K562 (cell line): ENCODE measurements around the gene ZNF740. TPM values are rescaled to one million over a fixed set of nuclear protein-coding genes. Genes with fewer than 3 reads are reported as not detected.

Experiments used
- ATAC-seq: fragments of 200-7000 bp; cut with Tn5 transposase; 3 replicates; pipeline ENCODE4 v1.9.1; 2020; ENCODE audit warnings: moderate library complexity
- BruUV-seq: library from RNA; stranded (reverse); fragments of 400-500 nt; replicated peaks from 2 replicates; lab custom pipeline; 2021; lab: Mats Ljungman, UMichigan
- CTCF ChIA-PET: fragments of 300-600 bp; formaldehyde crosslinking; extraction: SDS; loops from one replicate; lab custom pipeline; 2021; ENCODE audit warnings: low intra/inter-chr PET ratio; lab: Yijun Ruan, JAX
- POLR2A ChIA-PET: fragments of 300-600, 350-650 bp; sonication (Branson Sonifier 250); formaldehyde crosslinking; extraction: SDS; loops from one replicate; lab custom pipeline; 2021; ENCODE audit warnings: antibody characterized with exemption, inconsistent platforms; lab: Yijun Ruan, JAX
- DNase-seq, 4 experiments: peaks; one replicate each; pipeline versions ENCODE4 v3.0.0 to v3.0.0-alpha.2; 2011 to 2018; ENCODE audit warnings: low spot score in 3 of 4, mixed read lengths in 3 of 4; ENCODE audit errors: extremely low read depth in 1 of 4
- FAIRE-seq: peaks from 2 replicates; lab custom pipeline; 2011; peaks lifted over from hg19 to GRCh38; lab: Jason Lieb, UNC
- H2AFZ ChIP-seq: 2 replicates; pipeline ENCODE4 v1.6.0; 2011; ENCODE audit warnings: low read depth, low read length, control low read depth, inconsistent platforms
- H3K27ac ChIP-seq: fragments of 200-600 bp; 3 replicates; pipeline ENCODE4 v1.8.0; 2011; ENCODE audit warnings: low read depth, mild to moderate bottlenecking, control low read depth, inconsistent platforms, low read length, moderate library complexity, mixed read lengths; ENCODE audit errors: extremely low read depth
- H3K27me3 ChIP-seq, 2 experiments: fragments of 300-600 bp in 1 of 2; 2 replicates in 1 of 2; 3 replicates in 1 of 2; pipeline versions ENCODE4 v1.6.0 to v1.8.0; 2011; ENCODE audit warnings: inconsistent platforms in 2 of 2, low read length in 2 of 2, mild to moderate bottlenecking in 1 of 2, mixed read lengths in 1 of 2, moderate library complexity in 1 of 2; ENCODE audit not compliant: control insufficient read depth in 2 of 2, insufficient read depth in 2 of 2
- H3K36me3 ChIP-seq: fragments of 300-600 bp; 3 replicates; pipeline ENCODE4 v1.8.0; 2011; ENCODE audit warnings: mild to moderate bottlenecking, low read length, inconsistent platforms; ENCODE audit not compliant: control insufficient read depth, insufficient read depth
- H3K4me1 ChIP-seq, 2 experiments: fragments of 200-600 bp in 1 of 2; replicated peaks in 1 of 2; 2 replicates in 1 of 2; 3 replicates in 1 of 2; pipeline versions ENCODE4 v1.5.1 to v1.8.0; 2011; ENCODE audit warnings: inconsistent platforms in 2 of 2, low read length in 2 of 2, mild to moderate bottlenecking in 1 of 2, mixed read lengths in 1 of 2, moderate library complexity in 1 of 2; ENCODE audit not compliant: control insufficient read depth in 2 of 2, insufficient read depth in 2 of 2
- H3K4me2 ChIP-seq: 2 replicates; pipeline ENCODE4 v1.6.1; 2011; ENCODE audit warnings: low read length, control low read depth, inconsistent platforms, mixed read lengths; ENCODE audit not compliant: insufficient read depth
- H3K4me3 ChIP-seq: fragments of 200-600 bp; sonication (generic), shearing (Covaris generic); 2 replicates; pipeline ENCODE4 v1.5.1; 2016; ENCODE audit warnings: control low read depth, inconsistent platforms
- H3K79me2 ChIP-seq: fragments of 200-600 bp; 3 replicates; pipeline ENCODE4 v1.8.0; 2011; ENCODE audit warnings: low read length, inconsistent platforms; ENCODE audit not compliant: control insufficient read depth, insufficient read depth
- H3K9ac ChIP-seq, 2 experiments: 2 replicates each; pipeline versions ENCODE4 v1.6.0 to v1.6.1; 2011; ENCODE audit warnings: low read depth in 2 of 2, low read length in 2 of 2, control low read depth in 1 of 2, inconsistent platforms in 1 of 2, mild to moderate bottlenecking in 1 of 2, mixed read lengths in 1 of 2; ENCODE audit not compliant: insufficient read depth in 1 of 2
- H3K9me1 ChIP-seq: one replicate; pipeline ENCODE4 v1.6.0; 2011; ENCODE audit warnings: inconsistent platforms, mild to moderate bottlenecking, low read length, moderate library complexity; ENCODE audit not compliant: control insufficient read depth, insufficient read depth
- H3K9me3 ChIP-seq: replicated peaks from 2 replicates; pipeline ENCODE4 v1.5.1; 2011; ENCODE audit warnings: low read depth, low read length, inconsistent platforms; ENCODE audit not compliant: control insufficient read depth, insufficient read depth
- H4K20me1 ChIP-seq: replicated peaks from 2 replicates; pipeline ENCODE4 v1.6.1; 2011; ENCODE audit warnings: low read length, inconsistent platforms, mixed read lengths; ENCODE audit not compliant: control insufficient read depth, insufficient read depth
- CTCF ChIP-seq, 3 experiments: IDR thresholded peaks in 2 of 3; conservative IDR thresholded peaks in 1 of 3; 2 replicates each; pipeline ENCODE4 v1.5.1; 2011 to 2012; ENCODE audit warnings: low read length in 3 of 3, mild to moderate bottlenecking in 3 of 3, control low read depth in 2 of 3, improper control_type of control experiment in 1 of 3, inconsistent platforms in 1 of 3, low read depth in 1 of 3, mixed read lengths in 1 of 3, moderate library complexity in 1 of 3; ENCODE audit not compliant: insufficient read depth in 2 of 3
- POLR2A ChIP-seq: fragments of 450-650 bp; conservative IDR thresholded peaks from 2 replicates; pipeline ENCODE4 v1.6.1; 2016
- WGBS: fragments of 100-300 bp; shearing (Covaris generic); methylation state at CpG from one replicate; pipeline ENCODE4 v1.1.6; 2016; ENCODE audit warnings: low coverage, mixed read lengths; ENCODE audit not compliant: insufficient coverage; ENCODE audit errors: missing lambda C conversion rate; 5-methylcytosine and 5-hydroxymethylcytosine counted together
- in situ Hi-C: fragments of 300-500 bp; cut with MboI; formaldehyde crosslinking; loops from 4 replicates; pipeline ENCODE4 v1.15.0; 2018; ENCODE audit warnings: inconsistent platforms, mixed read lengths
- intact Hi-C: fragments of 100-400 bp; cut with micrococcal nuclease; formaldehyde crosslinking; loops from 2 replicates; pipeline ENCODE4 v1.14.2; 2022
- polyA plus RNA-seq, 8 experiments: library from polyadenylated mRNA; depleted of rRNA in 4 of 8; stranded (reverse) in 5 of 8; unstranded in 3 of 8; fragments of >200 nt; fragmentation: Nextera tagmentation in 2 of 8; fragmentation: Illumina TruSeq in 1 of 8; extraction: Ambion mirVana in 2 of 8; extraction: Trizol in 1 of 8; gene quantifications; 2 replicates each; pipeline versions ENCODE4 v1.2.1 to v1.2.3, GENCODE V29; 2011 to 2014; ENCODE audit warnings: inconsistent platforms in 1 of 8, missing spikeins in 1 of 8
- total RNA-seq, 7 experiments: library from RNA; depleted of rRNA in 6 of 7; stranded (reverse); fragments of >200 nt in 6 of 7; fragmentation: Illumina TruSeq in 2 of 7; extraction: Trizol in 2 of 7; gene quantifications; 2 replicates each; pipeline versions ENCODE4 v1.2.1 to v1.2.3, GENCODE V29; 2011 to 2021; ENCODE audit warnings: low replicate concordance in 1 of 7

ZNF740 gene
- total and polyA plus RNA-seq, 9 of the 15 experiments (the other 6 are each of a cell fraction or from before 2014, with no cell fraction given), result 0.57 to 46.4 (median 18.6) TPM

GRCh38 chr12:53185582-53186153 is 5.1 kb downstream of the ZNF740 start:
- Histone ChIP-seq H3K9me1 (no peaks in the 10 kb centered on the region), H3K9ac (no peak overlapping the region), H3K4me2 (no peak overlapping the region), H4K20me1 (peaks cover 4% of the 10 kb centered on the region; the same call in 1 of the 2 replicates), H3K27me3 (no peaks in the 10 kb centered on the region), H3K27ac (no peak overlapping the region), H3K4me1 (peaks cover 16 to 19% of the 10 kb centered on the region in 2 experiments; a peak in 4 of 5 replicates), H3K9me3 (peaks cover 5% of the 10 kb centered on the region), H3K36me3 (peaks cover 71% of the 10 kb centered on the region), H3K4me3 (no peak overlapping the region), H3K79me2 (peaks cover 29% of the 10 kb centered on the region), H2AFZ (no peak overlapping the region)
- FAIRE-seq, result no peak
- intact Hi-C loops, result no loop called here
- in situ Hi-C loops, result loop anchor here (10.0 kb wide), 1 partner anchor 761 kb away; no protein-coding TSS in a partner anchor
- ChIA-PET POLR2A (interaction anchor here (0.6 to 0.8 kb wide), 4 partner anchors 10 to 161 kb away, joined by 3 to 4 read pairs (median 4); no protein-coding TSS in a partner anchor), CTCF (no interaction called here)
- DNase-seq, result peak in 1 of 4 experiments; percentile 16
- BruUV-seq, result no TSS peak
- 97% methylated on average over 3 of the region's 3 CpGs for WGBS
- TF ChIP-seq CTCF (IDR thresholded peaks at IDR 0.05 in 2 of 3, conservative IDR thresholded peaks at IDR 0.05 in 1 of 3; ENCODE audit: insufficient read depth in 2 of 3, low read depth in 1 of 3, low read length in 3 of 3) (peak in 1 of 3 experiments; percentile 28; a peak in 1 of 6 replicates), POLR2A (no peak)
- ATAC-seq, result no peak
